ENCODE measurements around the gene EML2.

EML2 gene

GRCh38 chr19:45682117-45682516 is 42.9 kb upstream of the EML2 start:
- Histone ChIP-seq H3K4me1 (ENCODE audit: control insufficient read depth, insufficient read depth, low read length) (peaks cover 11% of the 10 kb centered on the region), H3K4me3 (ENCODE audit: low read depth, low read length) (no peak overlapping the region), H3K36me3 (ENCODE audit: control insufficient read depth in 2 of 2, insufficient read depth in 1 of 2, low read length in 2 of 2) (peaks cover 32 to 38% of the 10 kb centered on the region in 2 experiments), H3K9me3 (ENCODE audit: control insufficient read depth, insufficient read depth, low read depth, low read length) (no peaks in the 10 kb centered on the region), H3K27ac (ENCODE audit: extremely low read depth, low read depth, low read length) (no peak overlapping the region)
- POLR2A ChIA-PET, result interaction anchor here (0.6 to 2.4 kb wide), 5 partner anchors 8 to 87 kb away, joined by 3 to 12 read pairs (median 8); partner anchors contain the start of genes QPCTL, SIX5 and SNRPD2
- CTCF ChIA-PET, result interaction anchor here (0.6 to 11.3 kb wide), 9 partner anchors 10 to 378 kb away, joined by 3 to 121 read pairs (median 5); partner anchors contain the start of genes GIPR, QPCTL and SNRPD2
- peak; percentile 83 for TF ChIP-seq SCRT1 (tag by site-specific recombination; IDR thresholded peaks at IDR 0.05; ENCODE audit: borderline replicate concordance)
- no peak for TF ChIP-seq YY1 (tag by site-specific recombination; IDR thresholded peaks at IDR 0.05)
- TF ChIP-seq ZNF639 (tag by site-specific recombination; IDR thresholded peaks at IDR 0.05), result no peak
- TF ChIP-seq ZNF623 (tag by site-specific recombination; IDR thresholded peaks at IDR 0.05), result peak; percentile 67
- no peak for TF ChIP-seq ZNF610 (tag by site-specific recombination; IDR thresholded peaks at IDR 0.05; ENCODE audit: borderline replicate concordance)
- TF ChIP-seq ZXDB (tag by site-specific recombination; IDR thresholded peaks at IDR 0.05), result no peak
- TF ChIP-seq ZNF391 (tag by site-specific recombination; IDR thresholded peaks at IDR 0.05; ENCODE audit: borderline replicate concordance, low read depth), result no peak
- TF ChIP-seq ZNF24 (tag by site-specific recombination; IDR thresholded peaks at IDR 0.05), result no peak
- peak; percentile 90 for TF ChIP-seq SCRT2 (tag by site-specific recombination; IDR thresholded peaks at IDR 0.05)

- ChIA-PET CTCF (interaction anchor here (0.7 to 11.3 kb wide), 14 partner anchors 10 to 379 kb away, joined by 3 to 121 read pairs (median 5); partner anchors contain the start of genes GIPR, QPCTL and SNRPD2), POLR2A (interaction anchor here (0.6 to 2.4 kb wide), 6 partner anchors 9 to 88 kb away, joined by 3 to 12 read pairs (median 6); partner anchors contain the start of genes QPCTL, SIX5 and SNRPD2)
- Histone ChIP-seq H3K9me3 (ENCODE audit: control insufficient read depth, insufficient read depth, low read depth, low read length) (no peaks in the 10 kb centered on the region), H3K36me3 (ENCODE audit: control insufficient read depth in 2 of 2, insufficient read depth in 1 of 2, low read length in 2 of 2) (peaks cover 26 to 32% of the 10 kb centered on the region in 2 experiments; a peak in 2 of 3 replicates), H3K4me3 (ENCODE audit: low read depth, low read length) (peak overlapping the region; percentile 25), H3K4me1 (ENCODE audit: control insufficient read depth, insufficient read depth, low read length) (peaks cover 11% of the 10 kb centered on the region), H3K27ac (ENCODE audit: extremely low read depth, low read depth, low read length) (no peak overlapping the region; the same call in 1 of the 2 replicates)
- no peak for TF ChIP-seq ZBTB49 (tag by site-specific recombination; IDR thresholded peaks at IDR 0.05; ENCODE audit: low read depth)
- TF ChIP-seq ZNF157 (tag by site-specific recombination; IDR thresholded peaks at IDR 0.05), result no peak
- no peak for TF ChIP-seq ZNF544 (tag by site-specific recombination; IDR thresholded peaks at IDR 0.05)
- TF ChIP-seq ZFP3 (tag by site-specific recombination; IDR thresholded peaks at IDR 0.05; ENCODE audit: low read depth), result no peak
- no peak for TF ChIP-seq ZSCAN18 (tag by site-specific recombination; IDR thresholded peaks at IDR 0.05)
- TF ChIP-seq GLIS2 (tag by site-specific recombination; IDR thresholded peaks at IDR 0.05), result 0 out of 2 replicates have a peak, but pooled peaks have one; percentile 21
- TF ChIP-seq ZNF561 (tag by site-specific recombination; IDR thresholded peaks at IDR 0.05; ENCODE audit: borderline replicate concordance), result no peak; the same call in 1 of the 2 replicates
- no peak for TF ChIP-seq HOXA7 (CRISPR knock-in tag; IDR thresholded peaks at IDR 0.05; ENCODE audit: borderline replicate concordance)
- no peak for TF ChIP-seq ZNF658 (tag by site-specific recombination; IDR thresholded peaks at IDR 0.05)
- TF ChIP-seq ZNF223 (tag by site-specific recombination; IDR thresholded peaks at IDR 0.05), result no peak
- peak; percentile 78 for TF ChIP-seq ZNF660 (tag by site-specific recombination; IDR thresholded peaks at IDR 0.05)
- no peak for TF ChIP-seq ZNF274 (IDR thresholded peaks at IDR 0.05; ENCODE audit: low read length)
- TF ChIP-seq ZNF274 (tag by site-specific recombination; IDR thresholded peaks at IDR 0.05; ENCODE audit: borderline replicate concordance), result no peak
- no peak for TF ChIP-seq ZNF645 (tag by site-specific recombination; IDR thresholded peaks at IDR 0.05)
- TF ChIP-seq KLF17 (tag by site-specific recombination; IDR thresholded peaks at IDR 0.05), result no peak
- peak; percentile 52 for TF ChIP-seq OSR2 (tag by site-specific recombination; IDR thresholded peaks at IDR 0.05)
- peak; percentile 80 for TF ChIP-seq ZBTB20 (tag by site-specific recombination; IDR thresholded peaks at IDR 0.05)
- peak; percentile 68 for TF ChIP-seq ZEB2 (tag by site-specific recombination; IDR thresholded peaks at IDR 0.05)
- TF ChIP-seq ZNF266 (tag by site-specific recombination; IDR thresholded peaks at IDR 0.05; ENCODE audit: low read depth), result no peak
These were observed 42.3 kb upstream of the EML2 start for GRCh38 chr19:45681391-45682015.
